ENCODE results near the gene DLG5. TPM values are rescaled to one million over a fixed set of nuclear protein-coding genes. Genes with fewer than 3 reads are reported as not detected.

DLG5 gene
- total RNA-seq, 1 donor from 2014 or later, result 25.2 TPM

GRCh38 chr10:77867124-77867719 is 59.3 kb downstream of the DLG5 start:
- no peak for DNase-seq

DNA sequence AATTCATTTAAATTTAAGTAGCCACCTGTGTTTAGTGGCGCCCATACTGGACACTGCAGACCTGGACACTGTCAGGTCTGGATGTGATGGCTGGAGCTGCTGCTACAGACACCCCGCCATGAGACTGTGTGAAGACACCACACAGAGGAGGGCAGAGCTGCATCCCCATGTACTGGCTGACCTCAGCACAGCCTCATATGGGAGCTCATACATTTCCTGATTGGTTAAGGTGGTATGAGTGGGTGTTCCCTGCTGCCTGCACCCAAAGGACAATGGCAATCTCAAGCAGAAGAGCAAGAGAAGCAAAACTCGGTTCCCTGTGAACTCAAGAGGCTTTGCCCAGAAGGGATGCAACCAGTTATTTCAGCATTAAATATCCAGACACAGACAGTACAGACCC is 60.0 kb downstream of the DLG5 start:
- no peak for DNase-seq

GRCh38 chr10:77865580-77866324 is 60.8 kb downstream of the DLG5 start:
- no peak for DNase-seq

DNA sequence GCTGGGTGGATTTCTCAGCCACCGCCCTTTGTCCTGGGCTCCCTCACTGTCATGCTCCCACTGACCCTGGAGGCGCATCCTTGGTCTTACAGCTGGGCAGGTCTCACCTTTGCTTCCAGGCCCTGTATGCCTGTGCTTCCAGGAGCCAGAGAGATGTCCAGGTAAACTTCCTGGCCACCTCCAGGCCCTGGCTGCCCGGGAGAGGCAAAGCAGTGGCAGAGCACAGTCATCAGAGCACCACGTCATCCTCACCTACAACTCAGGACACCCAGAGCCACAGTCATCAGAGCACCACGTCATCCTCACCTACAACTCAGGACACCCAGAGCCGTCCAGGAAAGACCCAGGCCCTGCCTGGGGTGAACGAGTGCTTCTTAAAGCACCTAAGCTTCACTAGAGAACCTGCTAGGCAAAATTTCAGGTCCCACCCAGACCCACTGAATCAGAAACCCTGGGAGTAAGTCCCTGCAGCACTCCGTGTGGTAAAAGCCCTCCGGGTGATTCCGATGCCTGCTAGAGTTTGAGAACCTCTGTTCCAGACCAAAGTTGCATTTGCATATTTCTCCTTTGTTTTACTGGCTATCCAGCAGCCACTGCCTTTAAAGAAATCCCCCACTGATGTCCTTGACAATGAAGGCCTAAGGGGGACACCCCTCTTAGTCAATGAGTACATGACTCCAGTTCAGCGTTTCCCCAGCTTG is 62.3 kb downstream of the DLG5 start:
- DNase-seq, result no peak

DNA sequence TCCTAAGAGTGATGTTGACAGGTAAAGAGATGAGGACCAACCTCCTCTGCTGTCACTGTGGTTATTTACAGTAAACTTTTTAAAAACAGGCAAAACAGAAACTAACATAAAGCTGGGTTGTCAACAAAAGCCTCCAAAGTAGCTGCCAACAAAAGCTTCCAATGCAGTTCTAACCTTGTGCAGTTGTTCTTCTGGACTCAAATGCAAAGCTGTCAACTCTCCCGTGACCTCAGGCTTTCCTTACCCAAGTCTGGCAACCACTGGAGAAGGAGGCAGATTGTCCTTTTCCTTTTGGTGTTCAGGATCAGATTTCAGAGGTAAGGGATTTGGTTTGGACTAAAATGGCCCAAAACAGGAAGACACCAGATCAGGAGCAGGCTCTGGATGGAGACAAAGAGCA is 63.1 kb downstream of the DLG5 start:
- no peak for DNase-seq

DNA sequence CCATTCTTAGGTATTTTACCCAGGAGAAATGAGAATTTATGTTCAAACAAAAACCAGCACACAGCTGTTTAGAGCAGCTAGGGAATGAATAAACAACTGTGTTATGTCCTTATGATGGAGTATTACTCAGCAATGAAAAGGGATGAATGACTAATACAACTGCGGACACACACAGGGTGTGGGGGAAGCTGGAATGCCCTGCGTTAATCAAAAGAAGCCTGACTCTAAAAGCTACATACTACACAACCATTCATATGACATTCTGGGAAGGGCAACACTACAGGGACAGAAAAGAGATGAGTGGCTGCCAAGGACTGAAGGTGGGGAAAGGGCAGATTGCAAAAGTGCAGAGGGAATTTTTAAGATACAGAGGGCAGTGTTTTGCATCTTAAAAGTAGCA is 64.0 kb downstream of the DLG5 start:
- DNase-seq, result no peak

GRCh38 chr10:77861366-77861765 is 65.2 kb downstream of the DLG5 start:
- no peak for DNase-seq

DNA sequence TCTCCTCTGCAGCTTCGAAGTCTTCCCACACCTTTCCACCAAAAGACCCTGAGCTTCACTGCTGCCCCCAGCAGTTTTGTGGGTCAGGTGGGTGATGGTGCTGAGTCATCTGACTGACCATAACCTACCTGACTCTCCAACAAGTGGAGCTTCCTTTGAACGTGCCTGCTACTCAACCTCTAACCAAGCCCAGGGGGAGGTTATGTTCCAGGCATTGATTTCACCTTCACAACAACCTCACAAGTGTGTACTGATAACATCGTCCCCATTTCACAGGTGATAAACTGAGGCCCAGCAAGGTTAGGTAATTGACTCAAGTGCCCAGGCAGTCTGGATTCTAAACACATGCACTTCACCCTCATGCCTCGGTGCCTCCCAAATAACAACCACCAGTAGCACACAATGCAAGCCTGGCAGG is 66.7 kb downstream of the DLG5 start:
- DNase-seq, result no peak

GRCh38 chr10:77859200-77859864 is 67.2 kb downstream of the DLG5 start:
- DNase-seq, result no peak

GRCh38 chr10:77857272-77857671 is 69.3 kb downstream of the DLG5 start:
- DNase-seq, result no peak

DNA sequence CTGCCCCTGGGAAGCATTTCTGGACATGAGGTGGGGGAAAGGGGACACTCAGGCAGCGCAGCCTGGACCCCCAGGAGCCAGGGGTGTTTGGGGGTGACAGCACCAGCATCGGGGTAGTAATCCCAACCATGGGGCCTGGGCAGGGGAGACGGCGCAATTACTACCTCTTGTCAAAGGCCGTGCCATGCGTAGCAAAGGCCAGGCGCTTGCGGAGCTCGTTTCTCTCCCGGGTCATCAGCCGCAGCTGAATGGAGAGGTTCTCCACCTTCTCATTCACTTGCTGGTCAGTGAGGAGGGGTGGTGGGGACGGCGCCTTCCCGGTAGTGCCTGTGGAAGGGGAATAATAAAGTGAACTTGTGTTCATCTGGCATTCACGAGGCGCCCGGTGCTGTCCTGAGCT is 70.0 kb downstream of the DLG5 start:
- DNase-seq, result no peak

- DNase-seq, result no peak
Measured at GRCh38 chr10:77855404-77856155, 71.0 kb downstream of the DLG5 start.

DNA sequence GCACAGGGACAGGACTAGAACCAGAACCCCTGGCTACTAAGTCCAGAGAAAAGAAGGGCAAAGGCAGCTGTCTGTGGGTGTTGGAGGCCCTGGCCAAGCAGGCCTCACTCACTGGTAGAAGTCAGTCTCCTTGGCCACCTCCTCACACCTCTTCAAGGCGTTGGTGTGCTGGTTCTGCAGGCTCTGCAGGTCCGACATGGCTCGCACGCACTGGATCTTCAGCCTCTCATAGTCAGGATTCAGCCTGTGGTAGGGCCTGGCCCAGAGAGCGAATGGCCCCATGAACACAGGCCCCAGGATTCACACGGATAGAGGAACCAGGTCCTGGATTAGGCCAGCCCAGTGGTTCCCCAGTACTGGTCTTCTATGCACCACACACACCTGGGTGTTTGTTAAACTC is 72.4 kb downstream of the DLG5 start:
- DNase-seq, result no peak

GRCh38 chr10:77853256-77853655 is 73.3 kb downstream of the DLG5 start:
- no peak for DNase-seq

DNA sequence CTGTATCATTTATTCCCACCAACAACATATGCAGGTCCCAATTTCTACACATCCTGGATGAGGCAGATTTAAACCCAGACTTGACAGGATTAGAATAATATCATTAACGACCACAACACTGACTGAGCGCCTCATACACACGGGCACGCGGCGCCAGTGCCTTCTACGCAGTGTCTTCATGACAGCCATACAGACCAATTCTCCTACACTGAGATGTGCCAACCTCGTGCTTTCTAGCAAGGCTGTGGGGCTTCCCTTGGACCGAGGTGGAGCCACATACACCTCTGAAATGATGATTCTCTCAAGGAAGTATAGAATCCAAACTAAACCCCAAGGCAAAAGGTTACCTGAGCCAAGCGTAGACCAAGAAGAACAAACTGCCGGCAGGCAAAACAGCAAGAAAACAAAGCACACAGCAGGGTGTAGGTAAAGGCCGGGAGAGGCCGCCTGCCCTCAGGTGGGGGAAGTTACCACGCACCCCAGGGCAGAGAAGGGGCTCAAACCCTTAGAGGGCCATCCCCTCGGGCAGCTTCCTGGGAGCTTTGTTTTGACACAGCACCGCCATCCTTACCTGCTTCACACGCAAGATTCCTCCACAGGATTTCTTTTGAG is 75.8 kb downstream of the DLG5 start:
- no peak for DNase-seq

DNA sequence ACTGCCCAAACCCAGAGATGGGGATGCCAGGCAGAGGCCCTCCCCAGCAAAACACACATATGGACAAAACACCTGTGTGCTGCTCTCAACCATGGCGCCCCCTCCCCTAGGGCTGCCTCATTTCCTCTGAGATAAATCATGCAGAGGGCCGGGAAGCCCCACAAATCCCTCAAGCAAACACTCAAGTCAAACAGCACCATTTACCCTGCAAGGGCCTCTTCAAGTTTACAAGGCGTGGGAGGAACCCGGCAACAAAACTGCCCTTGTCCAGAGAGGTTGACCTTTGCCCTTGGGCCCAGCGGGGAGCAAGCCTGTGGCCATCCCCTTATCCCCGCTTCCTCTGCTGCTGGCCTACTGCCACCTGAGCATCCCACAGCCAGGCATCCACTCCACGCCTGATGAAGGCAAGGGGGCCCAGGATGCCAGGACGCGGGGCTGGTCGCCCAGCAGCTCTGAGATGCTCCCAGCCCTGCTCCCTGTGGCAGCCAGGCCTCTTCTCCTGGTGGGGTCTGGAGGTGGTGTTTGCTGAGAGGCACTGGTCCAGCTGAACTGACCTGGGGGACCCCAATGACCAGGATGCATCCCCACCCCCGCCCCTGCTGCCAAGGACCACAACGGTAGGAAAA is 77.4 kb downstream of the DLG5 start:
- no peak for DNase-seq

DNA sequence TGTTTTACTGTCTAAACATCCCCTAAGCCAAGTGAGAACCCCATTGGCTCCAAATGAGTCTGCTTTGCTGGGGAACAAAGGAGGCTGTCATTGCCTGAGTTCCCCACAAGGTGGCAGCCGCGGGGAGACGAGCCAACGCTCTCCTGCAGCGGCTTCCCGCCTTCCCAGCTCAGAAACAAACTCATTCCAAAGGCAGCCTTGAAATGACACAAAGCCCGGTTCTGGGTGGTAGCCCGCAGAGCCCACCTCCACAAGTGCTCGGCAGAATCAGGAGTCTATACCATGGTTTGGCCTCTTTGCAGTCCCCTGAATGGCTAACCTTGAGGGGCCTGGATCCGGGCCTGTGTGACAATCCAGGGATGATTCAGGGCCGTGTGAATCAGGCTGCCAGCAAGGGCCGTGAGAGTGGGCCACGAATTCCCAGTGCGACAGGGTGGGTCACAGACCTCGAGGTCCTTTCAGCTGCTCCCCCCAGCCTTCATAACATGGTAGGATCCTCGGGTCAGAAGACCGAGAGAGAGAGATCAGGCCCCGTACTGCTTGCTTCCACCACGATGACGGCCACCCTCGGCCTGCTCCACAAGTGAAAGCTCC is 79.7 kb downstream of the DLG5 start:
- peak; percentile 61 for DNase-seq

DNA sequence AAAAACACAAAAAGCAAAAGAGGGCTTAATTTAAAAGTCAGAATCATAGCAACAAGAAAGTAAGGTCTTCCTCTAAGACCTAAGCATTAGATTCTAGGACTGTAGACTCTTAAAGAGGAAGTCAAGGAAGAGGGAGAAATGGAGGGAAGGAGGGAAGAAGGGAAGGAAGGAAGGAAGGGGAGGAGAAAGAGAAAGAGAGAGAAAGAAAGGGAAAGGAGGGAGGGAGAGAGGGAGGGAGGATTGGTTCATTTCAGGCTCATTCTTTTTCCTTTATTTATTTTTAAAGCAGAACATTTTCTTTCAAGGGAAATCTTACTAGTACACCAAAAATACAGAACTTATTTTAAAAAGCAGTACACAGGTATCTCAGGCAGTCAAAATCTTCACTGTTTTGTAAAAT is 81.1 kb downstream of the DLG5 start:
- DNase-seq, result no peak

DNA sequence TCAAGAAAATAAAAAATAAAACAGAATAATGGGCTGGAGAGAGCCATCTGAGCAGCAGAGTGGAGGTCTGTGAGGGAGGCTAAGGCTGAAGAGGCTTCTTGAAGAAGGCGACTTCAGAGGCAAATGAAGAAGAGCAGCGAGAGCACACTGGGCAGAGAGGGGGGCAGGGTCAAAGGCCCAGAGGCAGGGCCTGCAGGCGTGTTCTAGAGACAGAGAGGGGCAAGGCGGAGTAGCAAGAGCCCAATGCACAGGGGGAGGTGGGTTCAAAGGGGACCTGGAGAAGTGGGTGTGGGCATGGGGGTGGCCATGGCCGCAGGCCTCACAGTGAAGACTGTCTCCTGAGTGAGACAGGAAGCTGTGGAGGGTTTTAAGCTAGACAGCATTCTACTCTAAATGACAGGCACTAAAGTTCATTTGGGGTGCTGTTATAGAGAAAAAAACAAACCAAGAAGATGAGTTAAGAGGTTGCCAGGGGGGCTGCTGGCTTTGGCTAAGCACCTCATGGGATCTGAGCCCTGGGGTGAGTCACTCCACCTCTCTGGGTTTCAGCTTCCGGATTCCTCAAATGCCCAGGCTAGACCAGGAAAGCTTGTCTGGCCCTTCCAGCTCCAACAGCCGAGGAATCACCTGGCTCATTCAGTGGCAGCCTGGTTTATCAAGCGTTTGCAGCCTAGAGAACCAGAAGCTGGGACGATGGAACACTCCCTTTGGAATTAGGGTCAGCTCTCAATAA is 81.7 kb downstream of the DLG5 start:
- DNase-seq, result no peak

DNA sequence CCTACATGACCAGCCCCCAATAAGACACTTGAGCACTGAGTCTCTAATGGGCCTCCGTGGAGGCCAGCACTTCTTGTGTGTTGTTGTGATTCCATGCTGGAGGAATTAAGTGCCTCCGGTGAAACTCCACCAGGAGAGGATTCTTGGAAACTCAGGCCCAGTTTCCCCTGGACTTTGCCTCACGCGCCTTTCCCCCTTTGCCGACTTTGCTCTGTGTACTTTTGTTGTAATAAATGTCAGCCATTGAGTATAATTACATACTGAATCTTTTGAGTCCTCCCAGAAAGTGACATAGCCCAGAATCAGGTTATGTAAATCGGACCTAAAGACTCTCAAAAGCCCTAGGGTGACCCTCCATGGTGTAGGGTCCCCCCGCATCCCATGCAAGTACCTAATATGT is 82.4 kb downstream of the DLG5 start:
- no peak for DNase-seq
